GM11168 (cell line): Measurements from ENCODE around the gene HSBP1.

Source experiments
- in situ Hi-C: fragments of 300-500 bp; cut with MboI; formaldehyde crosslinking; loops from one replicate; pipeline ENCODE4 v1.12.0; 2022; ENCODE audit warnings: low sequenced_read_pairs; ENCODE audit not compliant: unreplicated experiment

The HSBP1 gene

GRCh38 chr16:83835586-83836566 is 28.1 kb downstream of the HSBP1 start:
- in situ Hi-C loops = no loop called here

GRCh38 chr16:83837566-83837965 is 29.8 kb downstream of the HSBP1 start:
- in situ Hi-C loops = no loop called here

GRCh38 chr16:83838151-83838550 is 30.4 kb downstream of the HSBP1 start:
- in situ Hi-C loops = no loop called here

DNA sequence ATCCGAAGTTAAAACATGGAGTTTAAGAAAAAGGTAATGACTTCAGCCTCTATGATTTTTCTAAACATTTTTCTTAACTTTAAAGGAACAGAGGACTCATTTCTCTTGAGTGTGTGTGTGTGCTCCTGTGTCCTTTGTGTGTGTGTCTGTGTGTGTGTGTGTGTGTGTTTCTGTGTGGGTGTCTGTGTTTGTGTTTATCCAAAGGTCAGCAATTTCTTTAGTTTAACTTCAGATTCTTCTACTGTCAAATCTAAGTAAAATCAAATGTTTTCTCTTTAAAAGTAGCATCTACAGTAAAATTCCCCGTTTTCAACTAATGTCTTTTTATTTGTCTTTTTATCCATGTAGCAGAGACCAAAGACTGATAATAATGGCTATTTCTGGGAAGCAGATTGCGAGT is 31.8 kb downstream of the HSBP1 start:
- in situ Hi-C loops = no loop called here

DNA sequence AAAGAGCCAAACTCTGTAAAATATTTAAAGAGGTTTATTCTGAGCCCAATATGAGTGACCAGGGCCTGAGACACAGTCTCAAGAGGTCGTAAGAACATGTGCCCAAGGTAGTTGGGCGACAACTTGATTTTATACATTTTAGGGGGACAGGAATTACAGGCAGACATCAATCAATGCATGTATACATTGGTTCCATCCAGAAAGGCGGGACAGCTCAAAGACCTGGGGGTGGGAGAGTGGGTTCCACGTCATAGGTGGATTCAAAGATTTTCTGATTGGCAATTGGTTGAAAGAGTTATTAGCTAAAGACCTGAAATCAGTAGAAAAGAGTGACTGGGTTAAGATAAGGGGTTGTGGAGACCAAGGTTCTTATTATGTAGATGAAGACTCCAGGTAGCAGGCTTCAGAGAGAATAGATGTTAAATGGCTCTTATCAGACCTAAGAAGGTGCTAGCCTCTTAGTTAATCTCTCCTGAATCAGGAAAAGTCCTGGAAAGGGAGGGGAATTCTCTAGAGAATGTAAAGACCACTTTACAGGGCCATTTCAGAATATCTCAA is 32.4 kb downstream of the HSBP1 start:
- in situ Hi-C loops = no loop called here

- in situ Hi-C loops = no loop called here
These were observed 34.5 kb downstream of the HSBP1 start for GRCh38 chr16:83842291-83842690.

GRCh38 chr16:83842756-83843507 is 35.2 kb downstream of the HSBP1 start:
- in situ Hi-C loops = no loop called here

DNA sequence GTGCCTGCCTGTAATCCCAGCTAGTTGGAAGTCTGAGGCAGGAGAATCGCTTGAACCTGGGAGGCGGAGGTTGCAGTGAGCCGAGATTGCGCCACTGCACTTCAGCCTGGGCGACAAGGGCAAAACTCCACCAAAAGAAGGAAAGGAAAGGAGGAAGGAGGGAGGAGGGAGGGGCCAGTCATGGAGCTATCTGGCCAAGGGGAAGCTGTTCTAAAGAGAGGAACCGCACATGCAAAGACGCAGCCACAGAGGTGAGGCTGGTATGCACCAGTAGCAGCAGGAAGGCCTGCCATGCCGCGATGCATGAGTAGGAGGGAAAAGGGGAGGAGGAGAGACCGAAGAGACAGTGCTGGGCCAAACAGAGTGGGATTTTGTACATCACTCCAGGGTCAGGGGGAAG is 35.9 kb downstream of the HSBP1 start:
- in situ Hi-C loops = no loop called here

DNA sequence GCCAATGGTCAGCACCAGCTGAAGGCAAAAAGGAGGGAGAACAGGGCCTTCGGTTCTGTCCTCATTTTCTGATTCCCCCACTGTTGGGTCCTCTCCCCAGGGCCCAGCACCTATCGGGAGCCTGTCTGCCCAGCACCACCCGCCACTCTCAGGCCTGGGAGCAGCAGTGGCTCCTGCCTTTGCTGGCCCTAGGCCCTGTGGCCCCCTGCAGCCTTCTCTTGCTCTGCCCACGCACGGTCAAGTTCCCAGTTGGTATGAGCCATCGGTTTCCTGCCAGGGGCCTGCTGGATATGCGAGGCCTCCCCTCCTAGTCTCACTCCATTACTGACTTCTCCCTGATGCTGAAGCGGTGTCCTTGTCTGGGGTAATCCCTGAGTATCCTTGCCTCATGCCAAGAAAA is 37.5 kb downstream of the HSBP1 start:
- in situ Hi-C loops = no loop called here

DNA sequence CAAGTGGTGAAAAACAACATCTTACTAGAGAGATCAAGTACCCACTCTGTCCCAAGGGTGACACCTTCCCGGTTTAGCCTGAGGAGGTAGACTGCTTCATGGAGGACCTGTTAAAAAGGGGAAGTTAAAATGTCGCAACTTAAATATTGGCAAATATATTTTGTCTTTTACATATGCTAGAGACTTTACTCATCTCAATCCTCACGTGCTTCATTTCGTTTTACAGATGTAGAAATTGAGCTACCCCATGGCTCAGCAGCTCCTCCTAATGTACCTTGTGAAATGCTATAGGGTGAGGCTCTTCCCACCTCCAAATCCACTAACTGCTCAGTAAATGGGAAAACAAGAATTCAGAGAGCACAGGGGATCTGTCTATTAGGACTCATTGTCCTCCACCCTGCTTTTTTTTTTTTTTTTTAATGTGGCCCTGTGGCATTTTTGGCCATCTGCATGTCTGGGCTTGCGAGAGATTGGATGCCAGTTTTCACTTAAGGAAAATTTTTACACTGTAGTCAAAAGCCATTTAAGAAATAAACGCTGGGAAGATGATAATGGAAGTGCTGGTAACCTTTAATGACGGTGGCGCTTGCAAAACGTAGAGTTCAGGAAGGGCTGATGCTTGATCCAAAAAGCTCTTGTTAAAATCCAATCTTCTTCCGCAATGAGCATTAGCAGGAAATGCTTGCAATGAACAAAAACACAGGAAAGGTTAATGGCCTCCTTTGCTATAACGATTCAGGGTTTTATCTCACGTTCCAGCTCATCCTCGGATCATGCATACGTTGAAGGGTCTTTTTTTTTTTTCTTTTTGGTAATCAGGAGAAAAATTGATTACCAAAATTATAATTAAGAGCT is 39.8 kb downstream of the HSBP1 start:
- in situ Hi-C loops = no loop called here

DNA sequence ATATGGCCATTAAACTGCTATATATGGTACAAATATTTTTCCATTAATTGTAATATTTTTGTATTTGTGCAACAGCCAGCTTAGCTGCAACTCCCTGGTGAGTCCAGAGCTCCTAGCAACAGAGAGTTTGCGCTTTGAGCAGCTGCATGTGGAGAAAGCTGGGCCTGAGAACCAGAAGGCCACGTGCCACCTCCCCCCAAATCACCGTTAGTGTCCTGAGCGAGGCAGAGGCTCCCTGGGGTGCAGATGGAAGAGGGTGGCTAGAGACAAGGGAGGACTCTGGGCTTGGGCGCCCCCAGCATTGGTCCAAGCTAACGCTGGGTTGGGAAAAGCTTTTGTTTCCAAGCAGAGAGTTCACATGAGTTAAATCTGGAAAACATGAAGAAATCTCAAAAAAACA is 41.6 kb downstream of the HSBP1 start:
- in situ Hi-C loops = no loop called here

DNA sequence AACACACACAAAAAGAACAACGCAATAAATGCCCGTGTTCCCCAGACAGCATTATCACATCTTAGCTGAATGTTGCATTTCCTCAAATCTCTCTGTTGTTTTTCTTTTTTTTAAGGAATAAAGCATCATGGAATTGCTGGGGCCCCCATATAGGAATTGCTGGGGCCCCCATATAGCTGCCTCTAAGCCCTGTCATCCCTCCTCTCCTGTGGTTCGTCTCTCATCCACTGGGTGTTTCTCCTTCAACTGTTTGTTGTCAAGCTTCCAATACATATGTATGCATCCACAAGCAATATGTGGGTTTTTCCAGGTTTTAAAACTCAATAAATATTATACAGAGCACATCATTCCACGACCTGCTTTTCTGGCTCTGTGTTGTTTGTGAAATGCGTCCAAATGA is 43.2 kb downstream of the HSBP1 start:
- in situ Hi-C loops = no loop called here

- in situ Hi-C loops = no loop called here
These were observed 43.7 kb downstream of the HSBP1 start for GRCh38 chr16:83851473-83851872.

- in situ Hi-C loops = no loop called here
These were observed 45.0 kb downstream of the HSBP1 start for GRCh38 chr16:83852774-83853173.

DNA sequence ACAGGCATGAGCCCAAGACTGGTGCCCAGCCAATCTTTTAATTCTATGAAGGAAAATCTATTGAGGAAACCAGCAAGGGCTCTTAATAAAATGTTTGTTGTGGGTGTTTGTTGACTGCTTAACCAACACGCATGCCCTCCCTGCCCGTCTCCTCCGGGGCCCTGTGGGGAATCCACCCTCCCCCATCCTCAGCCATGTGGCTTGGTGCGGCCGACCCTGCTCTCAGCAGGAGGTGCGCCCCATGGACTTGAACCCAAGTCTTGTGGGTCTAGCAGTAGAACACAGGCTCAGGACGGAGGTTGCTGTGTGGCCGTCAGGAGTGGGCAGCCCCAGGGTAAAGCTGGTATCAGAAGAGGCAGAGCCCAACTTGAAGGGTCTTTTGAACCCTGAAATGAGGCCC is 46.1 kb downstream of the HSBP1 start:
- in situ Hi-C loops = no loop called here

DNA sequence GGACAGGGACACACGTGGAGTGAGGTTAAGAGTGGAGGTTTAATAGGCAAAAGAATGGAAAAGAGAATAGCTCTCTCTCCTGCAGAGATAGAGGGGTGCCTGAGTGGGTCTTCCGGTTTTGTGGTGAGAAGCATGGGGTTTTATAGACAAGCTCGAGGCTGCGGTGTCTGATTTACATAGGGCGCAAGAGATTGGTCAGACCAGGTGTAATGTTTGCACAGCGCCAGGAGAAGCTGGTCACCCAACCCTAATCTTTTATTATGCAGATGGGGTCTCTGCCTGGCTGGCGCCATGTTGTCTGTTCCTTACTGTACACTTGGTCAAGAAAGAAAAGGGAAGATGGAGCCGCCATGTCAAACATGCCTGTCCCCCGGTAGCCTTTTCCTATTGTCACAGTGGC is 46.6 kb downstream of the HSBP1 start:
- in situ Hi-C loops = no loop called here

- in situ Hi-C loops = no loop called here
These were observed 49.0 kb downstream of the HSBP1 start for GRCh38 chr16:83856792-83857191.

DNA sequence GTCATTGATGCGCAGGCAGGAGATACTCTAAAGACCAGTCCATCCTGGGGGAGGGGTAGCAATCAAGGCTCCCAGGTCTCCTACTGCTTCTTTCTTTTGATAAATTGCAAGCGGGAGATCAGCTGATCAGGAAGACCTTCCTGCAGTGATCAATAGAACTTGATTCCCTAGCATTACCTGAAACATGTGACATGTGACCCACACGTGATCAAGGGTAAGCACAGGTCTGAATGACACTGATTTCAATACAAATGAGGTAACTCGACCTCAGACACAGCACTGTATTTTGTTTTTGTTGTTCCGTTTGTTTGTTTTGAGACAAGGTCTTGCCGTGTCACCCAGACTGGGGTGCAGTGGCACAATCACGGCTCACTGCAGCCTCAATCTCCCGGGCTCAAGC is 51.5 kb downstream of the HSBP1 start:
- in situ Hi-C loops = no loop called here

- in situ Hi-C loops = no loop called here
These were observed 54.9 kb downstream of the HSBP1 start for GRCh38 chr16:83862661-83863060.

DNA sequence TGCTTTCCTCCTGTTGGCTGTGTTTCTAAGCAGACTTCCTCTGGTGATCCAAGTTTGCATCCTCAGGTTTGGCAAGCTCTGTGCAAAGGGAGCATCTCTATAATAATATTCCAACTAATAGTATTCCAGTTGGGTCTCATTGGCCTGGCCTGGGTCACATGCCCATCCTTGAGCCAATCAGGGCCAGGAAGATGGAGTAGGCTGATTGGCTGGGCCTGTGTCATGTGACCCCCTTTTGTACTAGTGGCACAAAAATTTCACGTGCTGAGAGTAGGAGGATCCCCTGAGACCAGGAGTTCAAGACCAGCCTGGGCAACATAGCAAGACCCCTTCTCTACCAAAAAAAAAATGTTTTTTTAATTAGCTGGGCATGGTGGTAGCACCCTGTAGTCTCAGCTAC is 55.9 kb downstream of the HSBP1 start:
- in situ Hi-C loops = no loop called here
